ENCODE data around the gene PIP5K1B.

PIP5K1B gene

DNA sequence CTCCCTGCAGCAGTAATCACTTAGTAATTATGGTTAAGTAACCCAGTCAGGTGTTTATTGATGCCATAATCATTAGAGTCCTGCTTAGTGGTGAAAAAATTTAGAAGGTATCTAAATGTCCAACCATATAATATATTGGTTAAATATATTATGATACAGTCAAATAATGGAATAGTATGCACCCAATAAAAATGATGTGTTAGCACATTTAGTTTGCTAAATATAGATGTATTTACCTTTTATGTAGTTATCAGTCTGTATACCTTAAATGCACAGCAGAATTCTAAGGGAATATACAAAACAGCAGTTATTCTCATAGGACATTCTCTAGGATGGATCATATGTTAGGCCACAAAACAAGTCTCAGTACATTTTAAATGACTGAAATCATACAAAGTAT lies 218.4 kb downstream of the PIP5K1B start:
- no peak for DNase-seq

- no peak for DNase-seq
Measured at GRCh38 chr9:68925175-68925574, 220.1 kb downstream of the PIP5K1B start.

GRCh38 chr9:68927165-68927564 lies 222.1 kb downstream of the PIP5K1B start:
- DNase-seq, result no peak

GRCh38 chr9:68931821-68932220 lies 226.8 kb downstream of the PIP5K1B start:
- no peak for DNase-seq

DNA sequence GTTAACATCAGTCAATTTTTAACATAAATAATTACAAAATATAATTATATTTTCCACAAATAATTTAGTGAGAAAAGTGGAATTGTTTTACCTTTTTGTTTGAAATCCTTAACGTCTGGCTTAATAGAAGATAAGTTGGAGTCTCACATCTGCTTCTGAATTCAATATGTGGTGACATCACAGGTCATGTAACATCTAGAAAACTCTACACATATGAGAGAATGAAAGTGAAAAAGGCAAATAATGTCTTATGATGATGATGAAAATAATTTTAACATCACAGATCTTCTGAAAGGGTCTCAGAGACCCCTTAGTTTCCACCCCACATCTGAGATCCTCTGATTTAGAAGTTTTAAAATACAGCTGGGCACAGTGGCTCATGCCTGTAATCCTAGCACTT lies 227.4 kb downstream of the PIP5K1B start:
- DNase-seq, result no peak

DNA sequence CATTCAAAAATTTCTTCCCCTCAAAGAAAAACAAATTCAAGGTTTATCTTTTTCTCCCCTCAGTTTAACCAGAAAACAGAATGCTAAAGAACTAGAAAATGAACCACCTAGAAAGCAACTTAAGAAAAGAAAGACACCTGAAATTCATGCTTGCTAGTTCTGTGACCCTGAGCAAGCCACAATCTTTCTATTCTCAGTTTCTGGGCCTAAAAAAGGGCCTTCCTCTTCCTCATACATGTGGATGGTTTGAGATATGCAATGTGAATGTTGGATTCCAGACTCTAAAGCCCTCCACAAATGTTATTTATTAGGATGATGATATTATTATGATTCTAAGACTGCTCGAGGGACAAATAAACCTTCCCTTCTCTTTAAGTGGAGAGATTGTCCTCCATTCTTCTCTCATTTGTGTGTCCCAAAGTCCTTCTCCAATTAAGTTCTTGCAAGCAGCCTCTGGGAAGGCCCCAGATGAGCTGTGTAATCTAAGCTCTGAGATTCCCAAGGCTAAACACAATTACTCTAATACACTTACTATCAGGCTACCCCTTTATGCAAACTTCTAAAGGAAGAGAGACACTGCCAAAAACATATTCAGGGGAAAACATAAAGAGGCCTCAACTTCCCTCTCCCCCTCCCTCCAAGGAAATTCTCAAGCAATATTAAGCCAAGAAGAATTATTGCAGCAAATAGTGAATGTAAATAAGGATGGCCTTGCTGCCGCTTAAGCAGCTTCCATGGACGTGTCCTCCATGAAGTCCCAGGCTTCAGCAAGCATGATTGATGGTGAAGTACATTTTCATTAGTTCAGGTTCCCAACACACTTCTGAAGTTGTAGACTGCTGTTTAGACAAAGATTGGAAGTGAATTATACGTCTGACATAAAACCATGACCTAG lies 228.6 kb downstream of the PIP5K1B start:
- DNase-seq, result no peak

DNA sequence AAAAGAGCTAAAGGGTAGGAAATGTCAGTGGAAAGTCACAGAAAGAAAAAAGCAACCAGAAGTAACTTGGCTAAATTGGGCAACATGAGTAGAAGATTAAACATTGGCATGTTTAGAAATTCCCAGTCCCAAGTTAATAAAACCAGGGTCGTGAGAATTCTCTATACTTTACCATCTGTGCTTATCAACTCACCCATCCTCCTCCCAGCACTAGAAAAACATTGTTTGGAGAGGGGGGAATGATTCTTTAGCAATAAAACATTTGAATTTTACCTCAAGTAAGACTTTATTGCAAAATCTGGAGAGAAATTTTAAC lies 229.2 kb downstream of the PIP5K1B start:
- no peak for DNase-seq

DNA sequence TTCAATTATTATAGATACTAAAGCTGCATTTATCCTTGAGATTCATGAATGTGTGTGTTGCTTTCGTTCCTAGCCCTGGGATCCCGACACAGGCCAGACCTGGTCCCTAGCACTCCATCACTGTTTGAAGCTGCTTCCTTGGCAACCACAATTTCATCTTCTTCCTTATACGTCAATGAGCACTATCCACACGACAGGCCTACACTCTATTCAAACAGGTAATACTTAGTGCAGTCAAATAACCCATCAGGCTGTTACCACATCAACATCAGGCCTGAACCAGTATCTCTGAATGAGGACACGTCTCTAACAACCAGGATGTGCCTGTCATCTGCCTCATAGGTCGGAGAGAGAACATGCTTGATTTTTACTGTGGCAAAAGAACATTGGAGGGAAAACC lies 235.5 kb downstream of the PIP5K1B start:
- DNase-seq, result no peak

DNA sequence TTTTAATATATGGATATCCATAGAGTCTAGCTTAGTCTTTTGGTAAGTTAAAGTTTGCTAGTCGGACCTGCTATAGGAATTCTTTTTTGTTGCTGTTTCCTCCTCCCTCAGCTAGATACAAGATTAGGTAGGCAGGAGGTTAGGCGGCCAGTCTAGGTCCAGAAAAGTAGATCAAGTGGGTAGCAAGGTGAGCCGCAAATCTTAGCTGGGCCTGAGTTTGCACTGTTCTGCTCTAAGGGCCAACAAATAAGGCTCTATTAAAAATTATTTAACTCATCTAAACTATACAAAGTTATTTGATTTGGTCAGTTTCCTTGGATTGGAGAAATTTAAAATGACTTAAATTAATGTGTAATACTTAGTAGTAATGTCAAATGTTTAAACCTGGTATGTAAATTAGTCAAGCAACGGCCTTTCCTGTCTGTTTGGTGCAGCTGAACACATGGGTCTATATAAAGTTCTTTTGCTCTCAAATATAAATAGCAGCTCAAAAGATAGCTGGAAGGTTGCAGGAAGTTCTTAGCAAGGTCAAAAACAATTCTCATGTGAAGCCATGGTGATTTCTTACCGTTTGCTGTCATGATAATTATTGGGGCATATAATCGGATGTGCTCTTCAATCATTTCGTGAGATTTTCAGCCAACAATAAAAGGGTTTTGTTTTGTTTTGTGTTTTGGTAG lies 236.9 kb downstream of the PIP5K1B start:
- no peak for DNase-seq

- DNase-seq, result no peak
Measured at GRCh38 chr9:68942790-68943189, 237.8 kb downstream of the PIP5K1B start.

- DNase-seq, result no peak
Measured at GRCh38 chr9:68947015-68947414, 242.0 kb downstream of the PIP5K1B start.

DNA sequence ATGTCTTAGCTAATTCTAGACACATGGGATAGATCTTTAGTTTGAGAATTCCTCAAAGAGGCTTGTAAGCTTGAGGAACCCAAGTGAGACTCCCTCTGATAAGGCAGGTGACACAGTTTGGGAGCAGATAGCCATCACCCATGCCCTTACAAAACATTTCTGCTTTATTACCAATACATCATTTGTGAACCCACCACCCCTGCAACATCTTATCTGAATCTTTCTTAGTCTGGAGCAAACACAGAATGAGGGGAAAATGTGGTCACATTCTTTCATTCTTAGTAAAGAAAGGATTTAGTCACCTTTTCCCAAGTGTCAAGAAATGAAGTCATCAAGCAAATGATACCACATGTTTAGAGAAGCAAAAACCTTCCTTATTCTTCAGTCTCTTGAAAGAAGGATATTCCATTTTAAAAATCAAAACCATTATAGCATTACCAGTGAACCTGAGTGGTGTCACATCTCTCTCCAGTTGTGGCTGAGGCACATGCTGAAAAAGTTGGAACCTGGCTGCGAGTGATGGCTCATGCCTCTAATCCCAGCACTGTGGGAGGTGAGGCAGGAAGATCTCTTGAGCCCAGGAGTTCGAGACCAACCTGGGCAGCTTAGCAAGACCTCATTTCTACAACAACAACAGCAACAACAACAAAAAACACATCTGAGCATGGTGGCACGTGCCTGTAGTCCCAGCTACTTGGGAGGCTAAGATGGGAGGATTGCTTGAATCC lies 243.0 kb downstream of the PIP5K1B start:
- DNase-seq, result no peak

DNA sequence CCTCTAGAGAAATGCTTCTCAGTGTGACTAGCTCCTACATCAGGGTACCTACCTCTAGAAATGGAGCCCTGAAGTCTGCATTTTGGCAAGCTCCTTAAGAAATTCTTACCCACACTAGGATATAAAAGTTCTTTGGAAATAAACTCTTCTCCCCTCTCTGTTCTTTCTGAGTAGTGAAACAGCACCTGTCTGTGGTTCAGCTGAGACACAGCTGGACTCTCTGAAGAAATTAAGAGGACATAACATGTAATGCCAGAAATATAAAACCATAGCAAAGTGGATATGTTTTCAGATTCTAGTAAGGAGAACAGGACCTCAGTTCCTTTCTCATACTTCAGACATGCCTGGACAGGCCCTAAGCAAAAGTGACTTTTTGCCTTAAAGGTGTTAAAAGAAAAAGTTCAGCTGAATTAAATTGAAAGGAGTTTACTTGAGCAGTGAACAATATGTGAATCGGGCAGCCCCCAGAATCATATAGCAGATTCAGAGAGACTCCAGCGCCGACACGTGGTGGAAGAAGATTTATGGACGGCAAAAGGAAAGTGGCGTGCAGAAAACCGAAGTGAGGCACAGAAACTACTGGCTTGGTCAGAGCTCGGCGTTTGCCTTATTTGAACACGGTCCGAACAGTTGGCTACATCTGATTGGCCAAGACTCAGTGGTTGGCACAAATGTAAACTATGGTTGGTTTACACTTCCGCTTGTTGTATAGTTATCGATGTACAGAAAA lies 244.4 kb downstream of the PIP5K1B start:
- no peak for DNase-seq

DNA sequence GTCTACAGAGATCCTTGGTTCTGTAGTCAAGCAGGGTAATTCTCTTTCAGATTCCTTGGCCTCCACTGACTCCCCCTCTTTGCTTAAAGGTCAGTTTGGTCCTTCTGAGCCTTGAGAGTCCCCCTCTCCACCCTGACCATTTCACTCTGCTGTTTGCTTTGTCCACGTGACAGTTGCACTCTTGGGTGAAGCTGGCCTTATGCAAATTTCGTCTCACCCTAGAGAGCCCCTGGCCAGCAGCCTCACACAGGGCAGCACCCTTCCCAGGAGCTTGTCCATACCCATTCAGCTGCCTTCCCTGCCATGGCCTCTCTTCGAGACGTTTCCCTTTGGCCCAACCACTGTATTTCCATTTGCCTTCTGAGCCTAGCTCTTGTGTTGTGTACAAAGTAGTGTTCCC lies 245.1 kb downstream of the PIP5K1B start:
- DNase-seq, result no peak

- no peak for DNase-seq
Measured at GRCh38 chr9:68950689-68951088, 245.6 kb downstream of the PIP5K1B start.

DNA sequence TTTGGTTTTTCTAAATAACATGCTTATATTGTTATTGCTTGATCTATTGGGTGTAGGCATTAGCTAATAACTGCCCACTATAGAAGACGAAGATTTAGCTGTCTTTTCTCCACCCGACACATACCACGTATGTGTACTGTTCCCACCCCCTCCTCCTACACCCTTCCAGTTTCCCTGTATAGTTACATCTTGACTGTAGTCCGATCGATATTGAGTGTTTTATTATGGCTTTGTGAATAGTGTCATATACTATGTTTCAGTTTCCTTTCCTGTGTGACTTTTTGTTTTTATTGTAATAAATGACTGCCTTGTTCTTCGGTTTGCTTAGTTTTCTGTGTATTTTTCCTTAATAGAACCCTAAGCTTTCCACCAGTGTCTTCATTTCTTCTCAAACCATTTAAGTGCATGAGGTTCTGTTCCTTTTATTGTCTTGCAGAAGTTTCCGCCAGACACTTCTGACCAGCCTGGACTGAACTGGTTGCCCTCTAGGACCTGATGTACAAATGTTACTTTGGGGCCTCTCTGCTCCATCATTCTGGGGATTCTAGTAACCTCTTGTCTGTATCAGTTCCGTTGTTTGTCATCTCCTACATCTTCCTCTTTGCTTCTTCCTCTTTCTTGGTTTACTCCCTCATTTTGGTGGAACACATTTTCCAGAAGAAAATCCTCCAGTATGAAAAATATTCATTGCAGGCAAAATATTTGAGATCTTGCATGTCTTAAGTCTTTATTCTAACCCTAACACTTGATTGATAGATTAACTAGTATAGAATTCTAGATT lies 247.0 kb downstream of the PIP5K1B start:
- no peak for DNase-seq

DNA sequence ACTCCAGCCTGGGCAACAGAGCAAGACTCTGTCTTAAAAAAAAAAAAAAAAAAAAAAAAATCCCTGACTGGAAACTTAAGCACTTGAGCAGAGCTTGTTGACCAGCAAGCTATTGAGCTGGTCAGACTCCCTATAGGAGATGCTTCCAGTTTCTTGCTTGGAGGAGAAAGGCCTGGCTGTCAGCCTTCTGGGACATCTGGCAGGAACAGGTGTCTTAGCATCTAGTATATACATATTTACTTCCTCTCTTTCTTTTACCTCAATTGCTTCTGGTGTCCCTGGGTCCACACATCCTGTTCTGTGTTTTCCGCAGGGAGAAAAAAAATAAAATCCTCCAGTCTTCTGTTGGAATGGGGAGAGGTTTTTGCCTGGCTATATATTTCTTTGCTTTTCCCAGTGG lies 248.7 kb downstream of the PIP5K1B start:
- DNase-seq, result no peak

- DNase-seq, result no peak
Measured at GRCh38 chr9:68955330-68955729, 250.3 kb downstream of the PIP5K1B start.

- no peak for DNase-seq
Measured at GRCh38 chr9:68957479-68957878, 252.4 kb downstream of the PIP5K1B start.

DNA sequence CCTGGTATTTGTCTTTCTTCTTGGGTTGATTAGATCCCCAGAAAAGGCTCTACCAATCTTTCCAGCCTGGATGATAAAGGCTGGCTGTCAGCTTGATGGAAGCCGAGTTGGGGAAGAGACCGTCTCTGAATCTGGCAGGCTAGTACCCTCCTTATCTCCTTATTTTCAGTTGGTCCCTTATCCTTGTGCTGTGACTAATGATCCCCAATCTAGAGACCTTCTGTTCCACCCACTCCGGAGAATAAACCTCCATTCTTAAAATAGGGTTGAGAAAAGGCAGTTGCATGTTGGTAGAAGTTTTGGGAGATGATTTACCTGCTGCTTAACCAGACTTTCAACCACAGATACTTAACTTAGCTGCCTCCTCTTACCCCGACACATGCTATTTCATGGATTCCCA lies 256.5 kb downstream of the PIP5K1B start:
- no peak for DNase-seq

DNA sequence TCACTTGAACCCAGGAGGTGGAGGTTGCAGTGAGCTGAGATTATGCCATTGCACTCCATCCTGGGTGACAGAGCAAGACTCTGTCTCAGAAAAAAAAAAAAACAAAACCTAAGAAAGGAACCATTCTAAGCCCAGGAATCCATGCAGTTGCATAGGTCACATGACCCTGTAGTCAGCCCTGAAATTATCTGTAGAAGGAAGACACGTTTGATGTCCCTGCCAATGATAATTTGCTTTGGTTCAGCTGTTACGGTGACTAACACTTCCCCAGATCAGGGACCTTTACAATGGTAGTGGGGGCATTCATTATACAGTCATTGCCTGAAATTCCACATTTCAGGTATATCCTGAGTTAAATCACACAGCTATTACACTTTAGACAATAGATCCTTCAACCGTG lies 258.4 kb downstream of the PIP5K1B start:
- no peak for DNase-seq

DNA sequence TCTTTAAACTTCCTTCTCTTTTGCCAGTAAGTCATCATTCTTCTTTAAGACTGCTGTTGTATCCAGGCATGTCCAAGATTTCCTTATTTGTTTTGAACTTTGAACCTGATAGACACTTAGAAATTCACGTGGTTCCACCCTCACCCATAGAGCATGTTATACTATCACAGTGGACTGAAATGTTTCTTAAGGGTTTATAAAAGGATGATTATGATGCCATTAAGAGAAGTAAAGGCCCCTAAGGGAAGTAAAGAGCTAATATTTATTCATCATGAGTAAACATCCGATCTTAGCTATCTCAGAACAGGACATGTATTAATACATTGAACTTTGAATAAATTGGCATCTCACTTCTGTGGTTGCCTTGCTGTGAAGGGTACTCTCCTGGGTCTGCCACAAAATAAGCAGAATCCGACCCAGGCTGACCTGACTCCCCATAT lies 259.1 kb downstream of the PIP5K1B start:
- no peak for DNase-seq

All from activated CD8-positive, alpha-beta memory T cell treated with anti-CD3 and anti-CD28 coated beads for 24 hours (primary cell).